Ramos (cell line): ENCODE data around the gene CD248.
"Not testable (repeated sequence)": the region's sequence is repeated elsewhere in the genome, so short reads cannot be mapped to it uniquely, and the experiment has no call there.

Experiments
- in situ Hi-C: fragments of 300-500 bp; cut with MboI; formaldehyde crosslinking; loops from one replicate; pipeline ENCODE4 v1.14.3; 2022; ENCODE audit warnings: low sequenced_read_pairs; ENCODE audit not compliant: unreplicated experiment

Gene CD248

DNA sequence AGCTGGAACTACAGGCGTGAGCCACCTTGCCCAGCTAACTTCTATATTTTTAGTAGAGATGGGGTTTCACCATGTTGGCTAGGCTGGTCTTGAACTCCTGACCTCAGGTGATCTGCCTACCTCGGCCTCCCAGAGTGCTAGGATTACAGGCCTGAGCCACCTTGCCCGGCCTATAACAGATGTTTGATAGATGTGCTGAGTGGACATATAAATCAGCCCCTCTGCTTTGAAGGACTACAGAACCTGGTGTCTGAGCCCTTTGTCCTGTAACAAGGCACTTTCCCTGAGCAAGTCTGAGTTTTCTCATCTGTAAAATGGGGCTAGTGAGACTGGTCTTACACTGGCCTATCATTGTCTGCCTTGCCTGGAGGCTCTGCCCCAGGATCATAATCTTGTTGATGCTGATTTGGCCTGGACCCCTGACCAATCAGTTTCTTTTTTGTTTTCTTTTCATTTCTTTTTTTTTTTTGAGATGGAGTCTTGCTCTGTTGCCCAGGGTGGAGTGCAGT is 12.4 kb upstream of the CD248 start:
- in situ Hi-C loops: no loop called here

- in situ Hi-C loops: no loop called here
These were observed 11.7 kb upstream of the CD248 start for GRCh38 chr11:66328302-66329144.

GRCh38 chr11:66328031-66328301 is 11.1 kb upstream of the CD248 start:
- in situ Hi-C loops: no loop called here

GRCh38 chr11:66327171-66328030 is 10.6 kb upstream of the CD248 start:
- in situ Hi-C loops: no loop called here

DNA sequence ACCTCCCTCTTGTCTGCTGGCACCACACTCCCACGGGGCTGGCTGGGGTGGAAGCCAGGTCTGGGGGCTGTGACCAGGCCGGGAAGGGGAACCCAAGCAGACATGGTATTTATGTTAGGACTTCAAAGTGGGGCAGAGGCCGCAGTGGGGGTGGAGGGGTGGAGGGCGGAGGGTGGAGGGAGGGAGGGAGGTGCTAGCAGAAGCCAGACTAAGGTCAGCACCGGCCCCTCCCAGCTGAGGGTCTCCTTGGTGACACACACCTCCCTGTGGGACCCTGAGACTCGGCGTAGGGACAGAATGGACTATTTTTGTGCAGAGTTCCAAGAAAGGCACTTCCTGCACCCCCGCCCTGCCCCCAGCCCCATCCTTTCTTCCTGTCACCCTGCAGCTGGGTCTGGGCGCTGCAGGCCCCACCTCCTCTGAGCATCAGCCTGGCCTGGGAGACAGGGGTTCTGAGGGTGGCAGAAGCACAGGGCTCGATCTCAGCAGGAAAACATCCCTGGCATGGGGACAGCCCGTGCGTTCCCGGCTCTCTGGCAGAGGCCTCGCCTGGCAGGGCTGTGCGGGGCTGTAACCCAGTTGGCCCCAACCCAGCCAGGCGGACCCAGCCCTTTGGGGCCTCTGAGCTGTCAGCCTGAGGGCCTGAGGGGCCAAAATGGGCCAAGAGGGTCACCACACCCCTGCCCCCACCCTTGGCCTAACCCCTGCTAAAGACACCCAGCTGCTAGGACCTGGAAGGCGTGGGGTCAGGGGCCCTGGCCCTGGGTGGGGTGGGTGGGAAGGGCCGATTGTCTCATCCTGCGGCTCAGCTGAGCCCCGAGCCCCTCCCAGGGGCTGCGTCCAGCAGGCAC is 9.6 kb upstream of the CD248 start:
- in situ Hi-C loops: no loop called here

GRCh38 chr11:66325263-66325671 is 8.4 kb upstream of the CD248 start:
- in situ Hi-C loops: no loop called here

DNA sequence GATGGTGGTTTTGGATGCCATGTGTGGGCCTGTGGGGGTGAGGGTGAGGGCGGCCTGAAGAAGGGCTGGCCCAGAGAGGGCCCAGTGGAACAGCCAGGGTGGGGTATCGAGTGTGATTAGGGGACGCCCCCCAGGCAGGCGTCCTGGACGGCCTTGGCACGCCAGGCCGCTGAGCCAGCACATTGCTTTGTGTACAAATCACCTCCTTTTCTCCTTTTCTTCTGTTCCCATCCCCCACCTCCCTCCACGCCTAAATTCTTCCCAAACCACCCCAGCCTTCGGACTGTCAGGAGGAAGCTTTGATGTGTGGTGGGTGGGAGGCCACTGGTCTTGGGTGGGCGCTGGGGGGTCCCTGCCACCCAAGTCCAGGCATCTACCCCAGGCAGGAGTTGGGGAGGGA is 7.8 kb upstream of the CD248 start:
- in situ Hi-C loops: no loop called here

DNA sequence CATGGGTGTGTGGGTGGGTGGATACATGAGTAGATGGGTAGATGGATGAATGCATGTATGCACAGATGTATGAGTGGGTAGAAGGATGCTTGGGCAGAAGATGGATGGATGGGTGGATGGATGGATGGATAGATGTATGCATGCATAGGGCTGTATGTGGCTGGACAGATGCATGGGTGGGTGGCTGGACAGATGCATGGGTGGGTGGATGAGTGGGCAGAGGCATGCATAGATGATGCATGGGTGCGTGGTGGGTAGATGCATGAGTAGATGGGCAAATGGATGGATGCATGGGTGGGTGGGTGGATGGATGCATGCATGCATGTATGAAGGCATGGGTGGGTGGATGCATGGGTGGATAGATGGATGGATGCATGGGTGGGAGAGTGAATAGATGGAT is 6.8 kb upstream of the CD248 start:
- in situ Hi-C loops: no loop called here

GRCh38 chr11:66322732-66323427 is 6.0 kb upstream of the CD248 start:
- in situ Hi-C loops: no loop called here

- in situ Hi-C loops: no loop called here
These were observed 4.8 kb upstream of the CD248 start for GRCh38 chr11:66321606-66322005.

- in situ Hi-C loops: not testable (repeated sequence)
These were observed 3.9 kb upstream of the CD248 start for GRCh38 chr11:66320748-66321147.

GRCh38 chr11:66320289-66320688 is 3.4 kb upstream of the CD248 start:
- in situ Hi-C loops: not testable (repeated sequence)

- in situ Hi-C loops: no loop called here
These were observed 1.7 kb upstream of the CD248 start for GRCh38 chr11:66318600-66318970.

DNA sequence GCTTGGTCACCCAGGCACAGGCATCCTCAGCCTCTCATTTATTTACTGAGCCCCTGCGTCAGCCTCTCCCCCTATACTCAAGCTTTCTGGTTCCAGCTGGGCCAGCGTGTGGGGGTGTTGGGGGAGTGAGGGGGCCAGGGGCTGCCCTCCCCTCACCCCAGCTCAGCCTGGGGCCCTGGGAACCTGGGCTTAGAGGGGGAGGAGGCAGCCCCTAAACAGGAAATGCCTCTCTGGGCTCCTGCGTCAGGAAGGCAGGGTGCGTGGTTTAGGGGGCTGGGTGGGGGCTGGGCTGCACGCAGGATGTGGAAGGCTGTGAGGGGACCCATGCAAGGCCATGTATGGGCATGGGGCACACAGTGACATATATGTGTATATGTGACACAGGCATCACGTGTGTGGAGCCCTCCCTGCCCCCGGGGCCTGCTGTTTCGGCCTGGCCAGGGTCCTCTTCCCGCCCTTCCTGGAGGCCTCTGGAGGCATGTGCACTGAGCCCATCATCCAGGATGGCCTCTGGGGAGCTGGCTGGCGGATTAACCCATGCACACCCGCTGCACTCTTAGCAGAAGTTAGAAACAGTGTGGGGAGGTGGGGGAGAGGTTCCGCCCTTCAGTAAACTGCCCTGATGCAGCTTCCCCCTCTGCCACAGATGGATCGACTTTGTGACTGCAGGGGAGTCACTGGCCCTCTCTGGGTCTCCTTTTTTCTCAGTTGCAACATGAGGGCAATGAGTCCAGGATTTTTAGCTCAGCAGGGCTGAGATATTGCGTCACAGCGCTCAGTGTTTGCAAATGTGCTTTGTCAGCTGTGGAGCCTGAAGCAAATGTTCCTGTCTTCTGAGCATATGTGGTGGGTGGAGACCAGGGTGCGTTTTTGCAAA is 1.1 kb upstream of the CD248 start:
- in situ Hi-C loops: no loop called here

GRCh38 chr11:66317322-66317722 is 478 bp upstream of the CD248 start:
- in situ Hi-C loops: no loop called here

- in situ Hi-C loops: no loop called here
These were observed 678 bp downstream of the CD248 start for GRCh38 chr11:66315921-66316811.

DNA sequence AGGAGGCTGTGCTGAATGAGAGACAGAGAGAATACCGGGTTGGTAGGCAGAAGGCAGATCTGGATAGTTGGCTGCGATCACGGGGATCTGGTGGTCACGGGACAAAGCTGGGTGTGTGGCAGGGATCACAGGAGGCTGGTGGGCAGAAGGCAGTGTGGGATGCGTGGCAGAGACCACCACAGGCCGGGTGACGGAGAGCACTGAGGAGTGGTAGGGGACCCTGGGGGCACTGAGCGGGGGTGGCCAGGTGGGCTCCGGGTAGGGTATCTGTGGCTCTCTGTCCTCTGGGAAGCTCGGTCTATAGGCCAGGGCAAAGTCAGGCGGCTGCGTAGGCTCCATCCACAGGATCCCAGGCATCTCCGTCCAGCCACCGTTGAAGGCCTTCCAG is 1.4 kb downstream of the CD248 start:
- in situ Hi-C loops: no loop called here
